SHP77 (cell line): ENCODE measurements around the gene GABRB3.

Experiments used
- DNase-seq, 2 experiments: peaks; one replicate each; lab custom pipeline; 2025; lab: John Stamatoyannopoulos, UW

GABRB3 gene

GRCh38 chr15:26772154-26773066, at the start of gene GABRB3:
Gene GABRB3 (minus strand): TSS chr15:26773066.
- DNase-seq: no peak

GRCh38 chr15:26807517-26808427, 34.9 kb upstream of the GABRB3 start:
- no peak for DNase-seq

DNA sequence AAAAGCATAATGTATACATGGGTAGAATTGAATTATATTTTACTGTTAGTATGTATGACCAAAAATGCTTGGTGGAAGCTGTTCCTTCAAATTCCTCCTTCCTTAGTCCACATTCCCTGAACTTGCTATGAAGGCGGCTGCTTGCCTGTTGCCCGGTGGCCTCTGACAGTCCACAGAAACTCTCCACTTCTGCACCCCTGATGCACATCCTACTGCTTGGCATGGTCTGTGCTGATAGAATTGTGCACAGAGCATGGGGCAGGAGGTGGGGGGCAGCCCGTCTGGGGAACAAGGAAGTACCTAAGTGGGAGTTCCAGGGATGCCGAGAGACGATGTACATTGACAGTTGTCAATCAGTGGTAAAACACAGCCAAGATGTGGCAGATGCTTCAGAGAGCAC, 33.7 kb upstream of the GABRB3 start:
- no peak for DNase-seq

DNA sequence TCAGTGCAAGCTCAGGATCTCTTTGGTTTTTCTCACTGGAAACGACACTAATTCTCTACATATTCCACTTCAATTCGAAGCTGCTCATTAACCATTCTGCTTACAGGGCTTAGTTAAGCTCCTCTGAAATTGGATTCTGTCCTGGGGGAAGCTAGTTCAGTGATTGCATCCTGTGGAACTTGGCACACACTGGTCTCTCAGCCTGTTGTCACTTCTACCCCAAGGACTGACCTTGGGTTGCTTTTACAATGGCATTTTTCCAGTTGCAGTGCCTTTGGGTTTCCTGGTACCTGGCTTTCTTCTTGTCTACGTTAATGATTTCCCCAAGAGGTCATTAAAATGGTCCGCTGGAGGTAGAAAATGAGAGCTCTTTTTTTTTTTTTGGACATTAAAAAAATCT, 33.3 kb upstream of the GABRB3 start:
- DNase-seq: no peak

GRCh38 chr15:26805470-26805869, 32.6 kb upstream of the GABRB3 start:
- DNase-seq: no peak

DNA sequence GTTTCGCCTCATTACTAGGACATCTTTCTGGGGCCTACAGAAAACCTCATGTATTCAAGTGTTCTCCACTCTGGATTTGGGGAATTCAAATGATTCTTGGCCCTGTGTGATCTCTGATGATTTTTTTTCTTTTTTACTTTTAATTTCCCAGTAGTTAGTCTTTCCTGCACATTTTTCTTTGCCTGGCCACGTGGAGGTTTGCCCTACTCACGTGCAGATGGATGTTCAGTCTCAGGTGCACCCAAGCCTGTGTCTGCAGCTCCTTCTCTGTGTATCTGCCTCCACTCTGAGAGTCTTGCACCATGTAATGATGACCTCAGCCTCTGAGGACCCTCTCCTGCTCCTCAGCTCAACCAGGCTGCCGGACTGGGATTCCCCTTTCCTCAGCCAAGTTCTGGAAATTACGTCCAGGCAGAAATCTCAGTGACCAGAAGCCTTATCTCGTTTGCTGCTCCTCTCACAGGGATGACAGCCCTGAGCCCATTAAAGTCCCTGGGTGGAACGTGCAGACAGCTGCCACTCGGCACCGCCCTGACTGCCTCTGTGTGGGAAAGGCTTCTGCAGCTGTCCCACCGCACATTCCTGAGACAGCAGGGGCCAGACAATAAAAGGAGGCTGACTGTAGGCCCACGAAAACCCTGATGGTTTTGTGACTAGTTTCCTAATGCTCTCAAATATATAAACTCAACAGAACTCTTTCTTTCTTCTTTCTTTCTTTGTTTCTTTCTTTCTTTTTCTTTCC, 31.4 kb upstream of the GABRB3 start:
- no peak for DNase-seq

- DNase-seq: no peak
These were observed 17.3 kb upstream of the GABRB3 start for GRCh38 chr15:26790118-26790517.

GRCh38 chr15:26781816-26782215, 8.9 kb upstream of the GABRB3 start:
- DNase-seq: no peak

GRCh38 chr15:26773917-26774316, 1.1 kb upstream of the GABRB3 start:
- DNase-seq: no peak

DNA sequence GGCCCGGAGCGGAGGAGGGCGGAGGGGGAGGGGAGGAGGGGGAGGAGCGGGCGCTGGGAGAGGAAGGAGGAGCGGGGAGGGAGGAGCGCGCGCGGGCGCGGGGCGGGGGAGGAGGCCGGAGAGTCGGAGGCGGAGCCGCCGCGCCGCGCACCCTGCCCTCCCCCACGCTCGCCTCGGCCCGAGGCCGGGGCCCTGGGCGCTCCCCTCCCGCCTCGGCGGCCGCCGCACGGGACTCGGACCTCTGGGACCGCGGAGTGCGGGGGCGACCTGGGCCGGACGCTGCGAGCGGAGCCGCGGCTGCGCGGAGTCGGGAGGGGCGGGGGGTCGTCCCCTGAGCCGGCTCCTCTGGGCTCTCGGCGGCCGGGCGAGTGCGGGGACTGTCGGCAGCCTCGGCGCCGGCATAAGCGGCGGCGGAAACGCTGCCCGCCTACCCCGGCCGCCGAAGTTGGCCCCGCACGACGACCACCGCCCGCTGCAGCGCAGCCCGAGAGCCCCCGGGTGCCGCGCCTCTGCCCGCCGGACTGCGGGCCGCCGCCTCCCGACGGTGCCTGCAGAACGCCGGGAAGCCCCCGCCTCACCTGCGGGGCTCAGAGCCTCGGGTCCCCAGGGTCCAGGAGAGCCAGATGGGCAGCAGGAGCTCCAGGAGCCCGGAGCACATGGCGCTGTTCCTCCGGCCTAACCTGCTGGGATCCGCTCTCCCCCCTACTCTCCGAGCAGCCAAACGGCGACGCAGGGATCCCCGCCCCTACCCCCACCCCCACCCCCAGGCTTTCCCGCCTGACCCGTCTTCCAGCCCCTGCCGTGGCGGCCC, 406 bp upstream of the GABRB3 start:
- DNase-seq: peak; percentile 19 to 69

DNA sequence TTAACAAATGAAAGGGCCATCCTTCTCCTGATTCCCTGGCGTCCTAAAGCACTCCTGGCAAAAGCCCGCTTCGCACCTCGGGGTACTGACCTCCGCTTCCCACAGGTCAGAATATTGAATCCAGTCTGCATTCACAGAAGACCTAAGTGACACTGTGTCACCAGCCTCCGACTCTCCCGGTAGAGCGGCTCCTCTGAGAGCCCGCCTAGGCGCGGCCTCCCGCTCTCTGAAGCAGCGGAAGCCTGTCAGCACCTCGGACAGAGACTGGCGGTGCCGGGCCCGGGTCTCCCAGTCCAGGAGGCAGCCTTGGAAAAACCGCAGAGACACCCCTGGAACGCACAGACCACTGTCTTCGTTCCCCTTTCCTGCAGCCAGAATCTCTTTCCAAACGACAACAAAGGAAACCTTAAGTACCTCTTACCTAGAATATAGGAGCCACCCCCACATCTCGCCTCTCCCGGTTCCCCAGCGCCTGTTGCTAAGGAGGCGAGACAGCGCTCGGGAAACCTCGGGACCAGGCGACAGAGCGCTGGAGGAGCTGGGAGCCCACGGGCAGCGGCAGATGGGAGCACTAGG, 1.2 kb downstream of the GABRB3 start:
- peak; percentile 40 to 45 for DNase-seq

- DNase-seq: peak; percentile 33 to 40
These were observed 1.7 kb downstream of the GABRB3 start for GRCh38 chr15:26771168-26771567.

GRCh38 chr15:26767169-26767670, 5.6 kb downstream of the GABRB3 start:
- DNase-seq: peak in 1 of 2 experiments; percentile 8

- no peak for DNase-seq
These were observed 6.6 kb downstream of the GABRB3 start for GRCh38 chr15:26766262-26766661.

DNA sequence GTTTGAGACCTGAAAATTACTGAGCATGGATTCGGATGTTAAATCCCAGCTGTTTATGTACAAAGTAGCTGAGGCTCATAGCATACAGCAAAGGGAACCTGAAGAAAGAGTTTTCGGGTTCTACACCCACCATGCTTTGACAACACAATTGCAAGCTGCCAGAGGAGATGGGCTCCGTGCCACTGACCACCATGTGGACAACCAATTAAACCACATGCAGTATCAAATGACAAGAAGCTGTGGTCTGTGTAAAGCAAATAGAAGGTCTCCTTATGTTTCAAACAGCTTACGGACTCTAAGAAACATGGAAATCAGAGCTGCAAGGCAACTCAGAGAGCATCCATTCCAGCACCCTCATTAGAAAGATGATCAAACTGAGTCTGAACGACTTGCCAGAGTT, 12.9 kb downstream of the GABRB3 start:
- no peak for DNase-seq

GRCh38 chr15:26758079-26758478, 14.8 kb downstream of the GABRB3 start:
- no peak for DNase-seq

- no peak for DNase-seq
These were observed 15.7 kb downstream of the GABRB3 start for GRCh38 chr15:26757141-26757540.

DNA sequence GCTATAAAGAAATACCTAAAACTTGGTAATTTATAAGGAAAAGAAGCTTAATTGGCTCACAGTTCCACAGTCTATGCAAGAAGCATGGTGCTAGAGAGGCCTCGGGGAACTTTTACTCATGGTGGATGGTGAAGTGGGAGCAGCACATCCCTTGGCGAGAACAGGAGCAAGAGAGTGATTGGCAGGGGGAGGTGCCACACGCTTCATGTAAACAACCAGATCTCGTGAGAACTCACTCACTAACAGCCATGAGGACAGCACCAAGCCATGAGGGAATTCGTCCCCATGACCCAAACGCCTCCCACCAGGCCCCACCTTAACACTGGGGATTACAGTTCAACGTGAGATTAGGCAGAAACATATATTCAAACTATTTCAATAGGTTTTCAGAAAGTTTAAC, 28.0 kb downstream of the GABRB3 start:
- no peak for DNase-seq

- DNase-seq: no peak
These were observed 33.1 kb downstream of the GABRB3 start for GRCh38 chr15:26739791-26740190.

- DNase-seq: no peak
These were observed 33.9 kb downstream of the GABRB3 start for GRCh38 chr15:26738996-26739395.
